GM12873 (cell line): ENCODE results near the gene PGF.

Experiments used
- TF ChIP-seq, protein P1 (sequence below): IDR thresholded peaks from 2 replicates; pipeline ENCODE4 v1.5.1; 2012; ENCODE audit warnings: low read depth, mild to moderate bottlenecking, moderate library complexity, low read length, control low read depth; ENCODE audit not compliant: insufficient read depth; ENCODE audit errors: missing control alignments

Gene PGF

DNA sequence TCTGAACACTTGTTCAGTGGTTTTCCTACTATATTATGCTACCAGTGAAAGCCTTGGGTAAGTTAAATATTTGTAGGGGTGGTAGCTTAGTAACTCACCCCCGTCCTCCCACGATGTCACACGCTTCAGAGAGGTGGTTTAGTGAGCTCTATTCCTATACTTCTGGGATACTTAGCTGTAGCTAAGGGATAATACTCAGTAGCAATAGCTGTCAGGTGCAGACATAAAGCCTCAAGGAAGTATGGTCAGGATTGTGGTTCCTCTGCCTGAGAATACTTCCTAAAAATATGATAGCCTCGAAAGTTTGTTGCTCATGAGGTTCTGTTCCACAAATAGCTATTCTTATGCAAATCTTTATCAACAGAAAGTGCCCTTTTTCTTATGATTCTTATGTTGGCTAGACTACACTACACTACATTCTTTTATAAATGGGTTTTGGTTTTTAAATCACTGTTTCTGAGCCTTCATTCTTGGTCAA, 61.7 kb downstream of the PGF start:
- TF ChIP-seq, protein P1, sequence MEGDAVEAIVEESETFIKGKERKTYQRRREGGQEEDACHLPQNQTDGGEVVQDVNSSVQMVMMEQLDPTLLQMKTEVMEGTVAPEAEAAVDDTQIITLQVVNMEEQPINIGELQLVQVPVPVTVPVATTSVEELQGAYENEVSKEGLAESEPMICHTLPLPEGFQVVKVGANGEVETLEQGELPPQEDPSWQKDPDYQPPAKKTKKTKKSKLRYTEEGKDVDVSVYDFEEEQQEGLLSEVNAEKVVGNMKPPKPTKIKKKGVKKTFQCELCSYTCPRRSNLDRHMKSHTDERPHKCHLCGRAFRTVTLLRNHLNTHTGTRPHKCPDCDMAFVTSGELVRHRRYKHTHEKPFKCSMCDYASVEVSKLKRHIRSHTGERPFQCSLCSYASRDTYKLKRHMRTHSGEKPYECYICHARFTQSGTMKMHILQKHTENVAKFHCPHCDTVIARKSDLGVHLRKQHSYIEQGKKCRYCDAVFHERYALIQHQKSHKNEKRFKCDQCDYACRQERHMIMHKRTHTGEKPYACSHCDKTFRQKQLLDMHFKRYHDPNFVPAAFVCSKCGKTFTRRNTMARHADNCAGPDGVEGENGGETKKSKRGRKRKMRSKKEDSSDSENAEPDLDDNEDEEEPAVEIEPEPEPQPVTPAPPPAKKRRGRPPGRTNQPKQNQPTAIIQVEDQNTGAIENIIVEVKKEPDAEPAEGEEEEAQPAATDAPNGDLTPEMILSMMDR: no peak

DNA sequence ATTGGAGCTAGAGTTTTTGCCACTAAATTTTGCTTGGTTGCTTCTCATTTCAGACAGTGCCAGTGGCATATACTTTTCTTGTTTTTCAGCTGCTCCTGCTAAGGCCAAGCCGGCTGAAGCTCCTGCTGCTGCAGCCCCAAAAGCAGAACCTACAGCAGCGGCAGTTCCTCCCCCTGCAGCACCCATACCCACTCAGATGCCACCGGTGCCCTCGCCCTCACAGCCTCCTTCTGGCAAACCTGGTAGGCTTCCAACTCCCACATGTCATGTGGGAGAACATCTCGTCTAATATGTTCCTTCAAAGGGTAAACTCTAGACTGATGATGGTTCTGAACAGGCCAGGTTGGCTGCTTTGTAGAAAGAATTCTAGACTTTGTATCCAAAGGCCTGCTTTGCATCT, 62.7 kb downstream of the PGF start:
- TF ChIP-seq, protein P1: no peak

DNA sequence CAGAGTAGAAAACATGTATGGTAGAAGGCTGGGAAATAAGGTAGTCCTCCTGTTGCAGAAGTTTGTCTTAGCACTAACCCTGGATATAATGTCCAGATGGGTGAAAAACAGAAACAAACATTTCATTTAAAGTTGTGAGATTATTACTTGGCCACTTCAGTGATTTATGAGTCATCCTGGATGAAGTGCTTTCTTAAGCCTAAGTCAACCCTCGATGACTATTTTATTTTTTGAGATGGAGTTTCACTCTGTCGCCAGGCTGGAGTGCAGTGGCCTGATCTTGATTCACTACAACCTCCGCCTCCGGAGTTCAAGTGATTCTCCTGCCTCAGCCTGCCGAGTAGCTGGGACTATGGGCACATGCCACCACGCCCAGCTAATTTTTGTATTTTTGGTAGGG, 63.5 kb downstream of the PGF start:
- TF ChIP-seq, protein P1: no peak
